Endothelial cell of umbilical vein (primary cell): ENCODE data around the gene FAM124B. TPM values are rescaled to one million over a fixed set of nuclear protein-coding genes. Genes with fewer than 3 reads are reported as not detected.

ENCODE experiments used
- BruUV-seq: library from RNA; stranded (reverse); fragments of 400-500 nt; replicated peaks from 2 replicates; lab custom pipeline; 2021; lab: Mats Ljungman, UMichigan
- CTCF ChIA-PET: fragments of 300-600, 350-600 bp; sonication (Branson Sonifier 250); formaldehyde crosslinking; loops from one replicate; lab custom pipeline; 2021; ENCODE audit warnings: antibody characterized with exemption, inconsistent platforms; lab: Charles Lee
- POLR2A ChIA-PET: fragments of 300-600, 350-600 bp; sonication (Branson Sonifier 250); formaldehyde crosslinking; loops from one replicate; lab custom pipeline; 2021; ENCODE audit warnings: antibody characterized with exemption, inconsistent platforms; lab: Charles Lee
- DNase-seq: peaks from one replicate; pipeline ENCODE4 v3.0.0-alpha.2; 2011; ENCODE audit warnings: low read depth, low spot score
- FAIRE-seq: peaks from 2 replicates; lab custom pipeline; 2011; peaks lifted over from hg19 to GRCh38; lab: Jason Lieb, UNC
- H2AFZ ChIP-seq: 2 replicates; pipeline ENCODE4 v1.6.0; 2012; ENCODE audit warnings: low read depth, low read length, control low read depth, inconsistent platforms
- H3K27ac ChIP-seq: 2 replicates; pipeline ENCODE4 v1.5.1; 2011; ENCODE audit warnings: low read depth, mild to moderate bottlenecking, control low read depth, low read length, moderate library complexity; ENCODE audit not compliant: insufficient read depth
- H3K27me3 ChIP-seq, 2 experiments: 2 replicates each; pipeline versions ENCODE4 v1.6.0 to v1.6.1; 2011; ENCODE audit warnings: low read length in 2 of 2, mixed read lengths in 1 of 2; ENCODE audit not compliant: control insufficient read depth in 2 of 2, insufficient read depth in 2 of 2
- H3K36me3 ChIP-seq, 2 experiments: 2 replicates in 1 of 2; 3 replicates in 1 of 2; pipeline ENCODE4 v1.5.1; 2011; ENCODE audit warnings: low read length in 2 of 2, mild to moderate bottlenecking in 1 of 2, moderate library complexity in 1 of 2; ENCODE audit not compliant: control insufficient read depth in 2 of 2, insufficient read depth in 2 of 2; ENCODE audit errors: extremely low read depth in 1 of 2
- H3K4me1 ChIP-seq: 3 replicates; pipeline ENCODE4 v1.5.1; 2011; ENCODE audit warnings: mild to moderate bottlenecking, low read length; ENCODE audit not compliant: control insufficient read depth, insufficient read depth; ENCODE audit errors: extremely low read depth
- H3K4me2 ChIP-seq: 2 replicates; pipeline ENCODE4 v1.6.1; 2011; ENCODE audit warnings: low read length, control low read depth, mixed read lengths; ENCODE audit not compliant: insufficient read depth
- H3K4me3 ChIP-seq, 3 experiments: fragments of 200-600 bp in 1 of 3; sonication (generic), shearing (Covaris generic) in 1 of 3; replicated peaks in 1 of 3; 2 replicates each; pipeline ENCODE4 v1.5.1; 2011 to 2016; ENCODE audit warnings: control low read depth in 3 of 3, low read length in 3 of 3, mild to moderate bottlenecking in 2 of 3, inconsistent platforms in 1 of 3, low read depth in 1 of 3, moderate library complexity in 1 of 3; ENCODE audit not compliant: insufficient read depth in 1 of 3
- H3K79me2 ChIP-seq: 2 replicates; pipeline ENCODE4 v1.6.0; 2012; ENCODE audit warnings: low read length, inconsistent platforms; ENCODE audit not compliant: control insufficient read depth, insufficient read depth
- H3K9ac ChIP-seq: replicated peaks from 2 replicates; pipeline ENCODE3; 2011; ENCODE audit warnings: low read length, control low read depth; ENCODE audit not compliant: insufficient read depth; ENCODE audit errors: extremely low read depth
- H3K9me1 ChIP-seq: replicated peaks from 3 replicates; pipeline ENCODE4 v1.6.0; 2011; ENCODE audit warnings: mild to moderate bottlenecking, low read length; ENCODE audit not compliant: control insufficient read depth, insufficient read depth; ENCODE audit errors: extremely low read depth
- H3K9me3 ChIP-seq: replicated peaks from 2 replicates; pipeline ENCODE4 v1.5.1; 2012; ENCODE audit warnings: low read length, inconsistent platforms; ENCODE audit not compliant: control insufficient read depth, insufficient read depth
- H4K20me1 ChIP-seq: replicated peaks from 2 replicates; pipeline ENCODE3; 2011; ENCODE audit warnings: mild to moderate bottlenecking, low read length; ENCODE audit not compliant: control insufficient read depth, insufficient read depth; ENCODE audit errors: extremely low read depth
- CTCF ChIP-seq, 2 donors: IDR thresholded peaks; 1 replicate in 1 of 2; 2 replicates in 1 of 2; pipeline ENCODE4 v1.5.1; 2011; ENCODE audit warnings: low read length in 2 of 2, mild to moderate bottlenecking in 2 of 2, moderate library complexity in 2 of 2, control low read depth in 1 of 2, inconsistent platforms in 1 of 2, low read depth in 1 of 2; ENCODE audit not compliant: insufficient read depth in 1 of 2; ENCODE audit errors: extremely low read depth in 1 of 2
- JUN ChIP-seq: IDR thresholded peaks from 2 replicates; pipeline ENCODE4 v1.6.1; 2011; ENCODE audit warnings: borderline replicate concordance, low read depth; ENCODE audit not compliant: insufficient read length, insufficient read depth
- dilution Hi-C: fragments of 300-500 bp; cut with MboI; formaldehyde crosslinking; loops from one replicate; pipeline ENCODE4 v1.15.0; 2019; ENCODE audit warnings: low sequenced_read_pairs; ENCODE audit not compliant: extremely low pct_ligation_motif_present
- intact Hi-C: fragments of 100-400 bp; cut with micrococcal nuclease; formaldehyde crosslinking; loops from one replicate; pipeline ENCODE4 v1.10.0; 2022
- polyA plus RNA-seq, 4 experiments: library from polyadenylated mRNA; depleted of rRNA in 3 of 4; stranded (reverse) in 3 of 4; unstranded in 1 of 4; fragments of >200 nt; gene quantifications; 2 replicates each; pipeline versions ENCODE4 v1.2.1 to v1.2.3, GENCODE V29; 2011 to 2012; ENCODE audit warnings: missing spikeins in 1 of 4
- total RNA-seq: library from RNA; stranded (reverse); gene quantifications from 2 replicates; pipeline ENCODE4 v1.2.3, GENCODE V29; 2021
- TF ChIP-seq, protein P1 (sequence below): IDR thresholded peaks from 2 replicates; pipeline ENCODE4 v1.6.1; 2011; ENCODE audit not compliant: insufficient read depth, insufficient read length

Gene FAM124B
- total and polyA plus RNA-seq, 2 donors (not counting 3 experiments of a cell fraction or from before 2014, with no cell fraction given), result 82.0 to 119 TPM

DNA sequence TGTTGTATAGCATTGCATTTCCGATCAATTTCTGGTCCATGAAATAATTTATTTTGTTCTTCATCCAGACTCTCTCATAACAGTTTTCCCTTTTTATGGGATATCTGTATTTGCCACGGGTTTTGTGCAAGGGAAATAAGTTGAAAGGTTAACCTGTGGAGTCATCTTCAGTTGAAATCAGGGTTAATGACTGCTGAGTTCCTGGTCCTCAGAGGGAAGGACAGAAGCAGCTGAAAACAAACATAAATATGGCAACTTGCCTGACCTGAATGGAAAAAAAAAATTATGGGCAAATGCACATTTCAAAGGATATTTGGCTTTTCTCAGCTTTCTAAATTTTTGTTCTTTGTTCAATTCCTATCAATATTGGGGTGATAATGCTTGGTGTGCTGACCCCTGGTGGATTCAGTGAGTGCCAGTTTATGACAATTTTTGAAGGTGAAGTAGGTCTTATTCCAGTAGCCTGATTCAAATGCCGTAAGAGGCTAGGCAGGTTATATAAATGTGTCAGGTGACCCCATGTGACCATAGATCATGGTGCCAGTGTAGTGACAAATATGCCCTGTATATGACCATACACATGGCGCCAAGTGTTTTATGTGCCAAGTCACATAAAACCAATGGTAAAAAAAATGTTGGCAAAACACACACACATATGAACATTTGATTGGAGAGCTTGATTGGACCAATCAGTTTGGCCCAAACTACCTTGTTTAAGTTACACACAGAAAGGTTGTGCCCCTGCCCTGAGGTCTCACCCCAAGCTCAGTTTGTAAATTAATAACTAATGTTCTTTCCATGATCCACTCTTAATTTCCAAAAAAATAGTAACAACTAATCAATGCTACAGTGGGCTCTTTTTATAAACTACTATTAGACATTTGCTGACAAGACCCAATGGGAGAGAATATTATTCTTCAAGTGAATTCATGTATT, 47.6 kb upstream of the FAM124B start:
- no peaks in the 10 kb centered on the region for H4K20me1 ChIP-seq
- ChIA-PET CTCF (interaction anchor here (0.6 to 5.2 kb wide), 35 partner anchors 8 to 479 kb away, joined by 3 to 84 read pairs (median 6); partner anchors contain the start of gene FAM124B), POLR2A (interaction anchor here (1.3 to 1.4 kb wide), 3 partner anchors 42 to 53 kb away, joined by 3 read pairs; partner anchors contain the start of gene FAM124B)
- BruUV-seq, result no TSS peak
- H2AFZ ChIP-seq, result peak overlapping the region; percentile 62
- peak; percentile 85 for DNase-seq
- intact Hi-C loops (loop anchor here (1.0 to 2.0 kb wide), 6 partner anchors 42 to 479 kb away; no protein-coding TSS in a partner anchor), dilution Hi-C loops (no loop called here)
- H3K27me3 ChIP-seq, result no peaks in the 10 kb centered on the region
- no peak overlapping the region for H3K4me2 ChIP-seq
- H3K79me2 ChIP-seq, result no peaks in the 10 kb centered on the region
- no peak overlapping the region for H3K4me3 ChIP-seq
- peaks cover 8% of the 10 kb centered on the region for H3K4me1 ChIP-seq
- H3K27ac ChIP-seq, result no peak overlapping the region
- FAIRE-seq, result no peak
- H3K9me1 ChIP-seq, result no peaks in the 10 kb centered on the region
- TF ChIP-seq, protein P1, sequence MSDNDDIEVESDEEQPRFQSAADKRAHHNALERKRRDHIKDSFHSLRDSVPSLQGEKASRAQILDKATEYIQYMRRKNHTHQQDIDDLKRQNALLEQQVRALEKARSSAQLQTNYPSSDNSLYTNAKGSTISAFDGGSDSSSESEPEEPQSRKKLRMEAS, result no peak
- TF ChIP-seq JUN (no peak), CTCF (IDR thresholded peaks at IDR 0.05; ENCODE audit: extremely low read depth in 1 of 2, insufficient read depth in 1 of 2, low read depth in 1 of 2, low read length in 2 of 2) (peak; percentile 52 to 59)
- no peaks in the 10 kb centered on the region for H3K36me3 ChIP-seq
- no peaks in the 10 kb centered on the region for H3K9me3 ChIP-seq
- peak overlapping the region; percentile 9 for H3K9ac ChIP-seq
